Activated CD8-positive, alpha-beta T cell treated with anti-CD3 and anti-CD28 coated beads for 36 hours (primary cell): Measurements from ENCODE around the gene NEURL1B. TPM values are rescaled to one million over a fixed set of nuclear protein-coding genes. Genes with fewer than 3 reads are reported as not detected.

Experiments used
- ATAC-seq: fragments of 200-7000 bp; cut with Tn5 transposase; one replicate; pipeline ENCODE4 v1.10.0; 2021; ENCODE audit warnings: mild to moderate bottlenecking, moderate library complexity
- CTCF ChIA-PET: fragments of 350-600 bp; sonication (Branson Sonifier 250); formaldehyde crosslinking; loops from one replicate; lab custom pipeline; 2021; ENCODE audit warnings: antibody characterized with exemption; lab: Charles Lee
- POLR2A ChIA-PET: fragments of 350-600 bp; sonication (Branson Sonifier 250); formaldehyde crosslinking; loops from one replicate; lab custom pipeline; 2021; ENCODE audit warnings: antibody characterized with exemption; lab: Charles Lee
- DNase-seq: peaks from one replicate; pipeline ENCODE4 v3.0.0-alpha.2; 2020
- H3K27ac Mint-ChIP-seq: one replicate; pipeline ENCODE4 v1.8.0; 2021; ENCODE audit warnings: mild to moderate bottlenecking, mixed read lengths
- H3K27me3 Mint-ChIP-seq: one replicate; pipeline ENCODE4 v1.8.0; 2021; ENCODE audit warnings: mixed read lengths
- H3K36me3 Mint-ChIP-seq: one replicate; pipeline ENCODE4 v1.8.0; 2021; ENCODE audit warnings: low read depth, mixed read lengths
- H3K4me1 Mint-ChIP-seq: one replicate; pipeline ENCODE4 v1.8.0; 2021; ENCODE audit warnings: low read depth, mixed read lengths
- H3K4me3 Mint-ChIP-seq: one replicate; pipeline ENCODE4 v1.8.0; 2021; ENCODE audit warnings: mild to moderate bottlenecking, moderate library complexity, mixed read lengths
- H3K9me3 Mint-ChIP-seq: one replicate; pipeline ENCODE4 v1.8.0; 2021; ENCODE audit warnings: mixed read lengths
- CTCF ChIP-seq: fragments of 200-600 bp; IDR thresholded peaks from one replicate; pipeline ENCODE4 v1.8.0; 2022; ENCODE audit warnings: antibody characterized with exemption, mild to moderate bottlenecking
- intact Hi-C: fragments of 100-400 bp; cut with micrococcal nuclease; formaldehyde crosslinking; loops from one replicate; pipeline ENCODE4 v1.10.0; 2022
- total RNA-seq, 2 experiments: library from RNA; stranded (reverse); gene quantifications; one replicate each; pipeline ENCODE4 v1.2.3, GENCODE V29; 2021

NEURL1B gene
- total RNA-seq, 2 experiments from 2014 or later, result 0.18 to 0.22 TPM

GRCh38 chr5:172733131-172733973, 92.3 kb downstream of the NEURL1B start:
- DNase-seq (no peak), ATAC-seq (no peak)
- ChIA-PET POLR2A (no interaction called here), CTCF (interaction anchor here (1.0 to 1.8 kb wide), 4 partner anchors 9 to 20 kb away, joined by 5 to 6 read pairs (median 6); no protein-coding TSS in a partner anchor)
- TF ChIP-seq CTCF, result no peak
- no peaks in the 10 kb centered on the region for H3K9me3 Mint-ChIP-seq
- H3K27ac Mint-ChIP-seq, result no peak overlapping the region
- no peak overlapping the region for H3K4me3 Mint-ChIP-seq
- H3K4me1 Mint-ChIP-seq, result no peaks in the 10 kb centered on the region
- H3K27me3 Mint-ChIP-seq, result no peaks in the 10 kb centered on the region
- no peaks in the 10 kb centered on the region for H3K36me3 Mint-ChIP-seq
- intact Hi-C loops, result no loop called here

GRCh38 chr5:172733974-172734346, 92.9 kb downstream of the NEURL1B start:
- ChIA-PET CTCF (interaction anchor here (1.5 to 1.8 kb wide), 2 partner anchors 10 to 19 kb away, joined by 5 read pairs; no protein-coding TSS in a partner anchor), POLR2A (no interaction called here)
- Mint-ChIP-seq H3K4me3 (no peak overlapping the region), H3K4me1 (no peaks in the 10 kb centered on the region), H3K36me3 (no peaks in the 10 kb centered on the region), H3K27ac (no peak overlapping the region), H3K9me3 (no peaks in the 10 kb centered on the region), H3K27me3 (no peaks in the 10 kb centered on the region)
- intact Hi-C loops, result no loop called here
- no peak for TF ChIP-seq CTCF
- ATAC-seq (no peak), DNase-seq (no peak)

- DNase-seq, result no peak
- intact Hi-C loops, result no loop called here
- CTCF ChIA-PET, result no interaction called here
- no peaks in the 10 kb centered on the region for H3K36me3 Mint-ChIP-seq
- H3K4me3 Mint-ChIP-seq, result no peak overlapping the region
- H3K27me3 Mint-ChIP-seq, result no peaks in the 10 kb centered on the region
- TF ChIP-seq CTCF, result no peak
- ATAC-seq, result no peak
- POLR2A ChIA-PET, result no interaction called here
- no peaks in the 10 kb centered on the region for H3K4me1 Mint-ChIP-seq
- no peak overlapping the region for H3K27ac Mint-ChIP-seq
- H3K9me3 Mint-ChIP-seq, result no peaks in the 10 kb centered on the region
These were observed 94.2 kb downstream of the NEURL1B start for GRCh38 chr5:172735141-172735831.

GRCh38 chr5:172736508-172737135, 95.6 kb downstream of the NEURL1B start:
- intact Hi-C loops, result no loop called here
- Mint-ChIP-seq H3K4me3 (no peak overlapping the region), H3K27me3 (no peaks in the 10 kb centered on the region), H3K4me1 (no peaks in the 10 kb centered on the region), H3K9me3 (no peaks in the 10 kb centered on the region), H3K27ac (no peak overlapping the region), H3K36me3 (no peaks in the 10 kb centered on the region)
- ChIA-PET CTCF (no interaction called here), POLR2A (no interaction called here)
- TF ChIP-seq CTCF, result no peak
- DNase-seq, result no peak
- no peak for ATAC-seq
